Left ventricle myocardium superior (tissue), 1 donor: ENCODE data around the gene GATM. TPM values are rescaled to one million over a fixed set of nuclear protein-coding genes. Genes with fewer than 3 reads are reported as not detected.
A peak's percentile ranks its signal among the peaks of the same experiment; 100 is the strongest.
"Not testable (repeated sequence)": the region's sequence is repeated elsewhere in the genome, so short reads cannot be mapped to it uniquely, and the experiment has no call there.

Experiments
- ATAC-seq: fragments of 200-7000 bp; cut with Tn5 transposase; one replicate; pipeline ENCODE4 v1.9.1; 2020; ENCODE audit warnings: mild to moderate bottlenecking, moderate library complexity
- DNase-seq: peaks from one replicate; pipeline ENCODE4 v3.0.0-alpha.2; 2020
- intact Hi-C: fragments of 100-400 bp; cut with micrococcal nuclease; formaldehyde crosslinking; loops from one replicate; pipeline ENCODE4 v1.11.0; 2022
- total RNA-seq: library from RNA; stranded (reverse); fragmentation: NEBNext Ultra II Directional; extraction: Animal tissue kit (Norgen Biotek cat#: 25700); gene quantifications from one replicate; pipeline ENCODE4 v1.2.1, GENCODE V29; 2021
- donor health status: DM: no; HTN: yes; CAD: no; lungs with severe emphysema.

The GATM gene
- total RNA-seq, 1 donor from 2014 or later, result 56.4 TPM

- ATAC-seq (peak; percentile 45), DNase-seq (no peak)
- intact Hi-C loops, result no loop called here
These were observed 13.6 kb upstream of the GATM start for GRCh38 chr15:45391746-45392583.

- DNase-seq (no peak), ATAC-seq (no peak)
- intact Hi-C loops, result no loop called here
These were observed 11.0 kb upstream of the GATM start for GRCh38 chr15:45389351-45389750.

GRCh38 chr15:45387380-45388007, 9.2 kb upstream of the GATM start:
- DNase-seq, result no peak
- intact Hi-C loops, result no loop called here

GRCh38 chr15:45386974-45387373, 8.6 kb upstream of the GATM start:
- intact Hi-C loops, result no loop called here
- no peak for DNase-seq
- ATAC-seq, result peak; percentile 53

More at GRCh38 chr15:45387380-45388007, 9.2 kb upstream of the GATM start:
- ATAC-seq, result peak; percentile 80

GRCh38 chr15:45386420-45386819, 8.1 kb upstream of the GATM start:
- intact Hi-C loops, result no loop called here
- DNase-seq, result peak; percentile 29
- peak; percentile 95 for ATAC-seq

- ATAC-seq, result no peak
- intact Hi-C loops, result no loop called here
- no peak for DNase-seq
These were observed 7.2 kb upstream of the GATM start for GRCh38 chr15:45385590-45385989.

GRCh38 chr15:45384700-45385099, 6.4 kb upstream of the GATM start:
- ATAC-seq (no peak), DNase-seq (no peak)
- intact Hi-C loops, result no loop called here

GRCh38 chr15:45378913-45379262, 544 bp upstream of the GATM start:
- intact Hi-C loops, result no loop called here
- ATAC-seq (no peak), DNase-seq (peak; percentile 27)

- DNase-seq (peak; percentile 62), ATAC-seq (peak; percentile 55)
- intact Hi-C loops, result no loop called here
These were observed 665 bp downstream of the GATM start for GRCh38 chr15:45377609-45378148.

GRCh38 chr15:45376967-45377608, 1.3 kb downstream of the GATM start:
- intact Hi-C loops, result no loop called here
- DNase-seq (no peak), ATAC-seq (no peak)

- no peak for ATAC-seq
- intact Hi-C loops, result no loop called here
These were observed 1.9 kb downstream of the GATM start for GRCh38 chr15:45376300-45376928.

GRCh38 chr15:45375836-45376235, 2.5 kb downstream of the GATM start:
- ATAC-seq, result no peak
- intact Hi-C loops, result no loop called here

More at GRCh38 chr15:45376300-45376928, 1.9 kb downstream of the GATM start:
- no peak for DNase-seq

GRCh38 chr15:45373976-45374375, 4.4 kb downstream of the GATM start:
- DNase-seq (no peak), ATAC-seq (no peak)
- intact Hi-C loops, result no loop called here

More at GRCh38 chr15:45375836-45376235, 2.5 kb downstream of the GATM start:
- DNase-seq, result no peak

- intact Hi-C loops, result no loop called here
- ATAC-seq, result no peak
- DNase-seq, result no peak
These were observed 6.0 kb downstream of the GATM start for GRCh38 chr15:45372041-45372995.

- ATAC-seq, result no peak
- intact Hi-C loops, result no loop called here
- no peak for DNase-seq
These were observed 6.8 kb downstream of the GATM start for GRCh38 chr15:45371546-45371945.

GRCh38 chr15:45370042-45370441, 8.3 kb downstream of the GATM start:
- ATAC-seq, intact Hi-C loops, DNase-seq: not testable (repeated sequence)

- intact Hi-C loops, DNase-seq: not testable (repeated sequence)
- ATAC-seq, result peak; percentile 31
These were observed 11.1 kb downstream of the GATM start for GRCh38 chr15:45367222-45367621.

- DNase-seq (no peak), ATAC-seq (no peak)
- intact Hi-C loops, result no loop called here
These were observed 14.1 kb downstream of the GATM start for GRCh38 chr15:45364271-45364670.
